ENCODE data around the gene CMYA5.

DNA sequence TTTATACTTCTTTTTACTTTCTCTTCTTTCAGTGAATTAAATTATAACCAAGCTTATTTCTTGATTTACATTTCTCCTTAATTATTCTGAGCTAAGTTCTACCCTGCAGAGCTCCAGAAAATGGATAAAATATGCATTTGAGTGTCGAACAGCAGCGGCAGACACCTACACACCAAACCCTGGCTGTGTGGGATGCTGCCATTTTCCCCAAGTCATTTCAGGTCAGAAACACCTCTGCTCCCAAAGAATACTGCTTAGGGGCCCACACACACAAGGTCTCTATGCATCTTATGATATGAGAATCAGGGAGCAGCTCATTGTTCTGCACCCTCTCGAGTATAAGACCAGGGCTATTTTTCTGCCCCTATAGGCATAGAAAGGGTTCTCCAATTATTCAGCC is 122.3 kb downstream of the CMYA5 start:
- no peak for TF ChIP-seq POLR2AphosphoS5 (IDR thresholded peaks at IDR 0.05)
- TF ChIP-seq POLR2A (IDR thresholded peaks at IDR 0.05), result no peak
- TF ChIP-seq, protein P1, sequence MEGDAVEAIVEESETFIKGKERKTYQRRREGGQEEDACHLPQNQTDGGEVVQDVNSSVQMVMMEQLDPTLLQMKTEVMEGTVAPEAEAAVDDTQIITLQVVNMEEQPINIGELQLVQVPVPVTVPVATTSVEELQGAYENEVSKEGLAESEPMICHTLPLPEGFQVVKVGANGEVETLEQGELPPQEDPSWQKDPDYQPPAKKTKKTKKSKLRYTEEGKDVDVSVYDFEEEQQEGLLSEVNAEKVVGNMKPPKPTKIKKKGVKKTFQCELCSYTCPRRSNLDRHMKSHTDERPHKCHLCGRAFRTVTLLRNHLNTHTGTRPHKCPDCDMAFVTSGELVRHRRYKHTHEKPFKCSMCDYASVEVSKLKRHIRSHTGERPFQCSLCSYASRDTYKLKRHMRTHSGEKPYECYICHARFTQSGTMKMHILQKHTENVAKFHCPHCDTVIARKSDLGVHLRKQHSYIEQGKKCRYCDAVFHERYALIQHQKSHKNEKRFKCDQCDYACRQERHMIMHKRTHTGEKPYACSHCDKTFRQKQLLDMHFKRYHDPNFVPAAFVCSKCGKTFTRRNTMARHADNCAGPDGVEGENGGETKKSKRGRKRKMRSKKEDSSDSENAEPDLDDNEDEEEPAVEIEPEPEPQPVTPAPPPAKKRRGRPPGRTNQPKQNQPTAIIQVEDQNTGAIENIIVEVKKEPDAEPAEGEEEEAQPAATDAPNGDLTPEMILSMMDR (IDR thresholded peaks at IDR 0.05), result no peak
